Stimulated activated CD4-positive, alpha-beta T cell treated with anti-CD3 and anti-CD28 coated beads, Interleukin-15, amount 100 ng/mL, for 24 hours (primary cell): ENCODE measurements around the gene SGCA.
A peak's percentile ranks its signal among the peaks of the same experiment; 100 is the strongest.

Experiments used
- DNase-seq: peaks from one replicate; pipeline ENCODE4 v3.0.0-alpha.2; 2020

SGCA gene

DNA sequence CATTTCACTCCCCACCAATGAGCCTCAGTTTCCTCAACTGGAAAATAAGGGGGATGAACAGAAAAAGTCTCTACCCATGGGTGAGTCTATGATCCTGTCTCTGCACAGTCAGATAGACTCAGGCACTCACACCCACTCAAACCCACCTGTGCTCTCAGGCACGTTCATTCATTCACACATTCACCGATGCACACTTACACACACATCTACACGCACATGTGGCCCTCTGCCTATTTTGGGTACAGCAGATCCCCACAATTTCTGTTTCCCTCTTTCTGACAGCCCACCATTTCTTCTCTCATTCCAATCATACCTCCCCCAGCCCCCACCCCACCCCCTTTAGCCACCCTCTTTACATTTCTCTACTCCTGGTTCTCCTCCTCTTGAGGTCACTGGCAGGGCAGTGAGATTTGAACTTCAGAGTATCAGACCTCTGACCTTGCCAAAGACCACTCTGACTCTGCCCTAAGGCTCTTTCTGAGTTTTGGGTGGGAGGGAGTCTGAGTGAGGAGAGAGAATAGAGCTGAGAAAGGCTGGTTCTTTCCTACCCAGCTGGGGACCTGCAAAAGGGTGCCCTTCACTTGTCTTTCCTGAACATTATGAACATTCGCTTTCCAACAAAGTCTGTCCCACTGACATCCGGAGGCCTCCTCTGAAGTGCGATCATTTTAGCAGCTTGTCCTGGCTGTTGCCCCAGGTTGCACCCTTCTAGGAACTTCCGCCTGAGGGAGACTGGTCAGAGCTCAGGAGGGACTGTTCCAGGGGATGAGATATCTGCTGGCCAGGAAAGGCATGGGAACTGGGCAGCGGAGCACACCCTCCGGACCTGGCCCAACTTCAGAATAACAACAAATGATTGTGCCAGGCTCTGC lies 45.7 kb downstream of the SGCA start:
- no peak for DNase-seq

DNA sequence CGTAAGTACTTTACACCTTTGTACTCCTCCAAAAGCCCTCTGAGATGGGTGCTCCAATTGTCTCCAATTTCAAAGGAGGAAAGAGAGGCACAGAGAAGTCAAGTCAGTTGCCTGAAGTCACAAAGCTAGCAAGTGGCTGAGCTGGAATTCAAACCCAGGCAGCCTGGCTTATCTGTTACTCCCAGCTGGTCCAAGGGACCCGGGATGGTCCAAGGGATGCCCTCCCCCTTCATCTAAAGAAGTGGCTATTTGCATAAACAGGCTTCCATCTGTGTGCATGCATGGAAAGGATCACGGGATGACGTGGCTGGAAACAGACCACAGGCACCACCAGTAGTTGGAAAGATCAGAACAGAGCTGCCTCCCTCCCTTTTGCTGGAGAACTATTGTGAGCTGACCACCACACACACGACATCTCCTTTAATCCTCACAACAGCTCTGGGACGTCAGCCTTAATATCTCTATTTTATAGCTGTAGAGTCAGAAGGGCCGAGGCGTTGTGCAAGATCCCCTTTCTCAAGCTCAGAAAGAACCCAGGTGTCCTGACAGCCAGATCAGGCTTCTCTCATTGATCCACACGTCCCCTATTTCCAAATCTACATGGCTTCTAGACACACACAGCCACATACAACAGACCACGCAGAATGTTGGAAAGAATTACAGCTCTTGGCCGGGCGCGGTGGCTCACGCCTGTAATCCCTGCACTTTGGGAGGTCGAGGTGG lies 46.5 kb downstream of the SGCA start:
- no peak for DNase-seq

- peak; percentile 55 for DNase-seq
Observed at GRCh38 chr17:50213026-50214022, 47.5 kb downstream of the SGCA start.

DNA sequence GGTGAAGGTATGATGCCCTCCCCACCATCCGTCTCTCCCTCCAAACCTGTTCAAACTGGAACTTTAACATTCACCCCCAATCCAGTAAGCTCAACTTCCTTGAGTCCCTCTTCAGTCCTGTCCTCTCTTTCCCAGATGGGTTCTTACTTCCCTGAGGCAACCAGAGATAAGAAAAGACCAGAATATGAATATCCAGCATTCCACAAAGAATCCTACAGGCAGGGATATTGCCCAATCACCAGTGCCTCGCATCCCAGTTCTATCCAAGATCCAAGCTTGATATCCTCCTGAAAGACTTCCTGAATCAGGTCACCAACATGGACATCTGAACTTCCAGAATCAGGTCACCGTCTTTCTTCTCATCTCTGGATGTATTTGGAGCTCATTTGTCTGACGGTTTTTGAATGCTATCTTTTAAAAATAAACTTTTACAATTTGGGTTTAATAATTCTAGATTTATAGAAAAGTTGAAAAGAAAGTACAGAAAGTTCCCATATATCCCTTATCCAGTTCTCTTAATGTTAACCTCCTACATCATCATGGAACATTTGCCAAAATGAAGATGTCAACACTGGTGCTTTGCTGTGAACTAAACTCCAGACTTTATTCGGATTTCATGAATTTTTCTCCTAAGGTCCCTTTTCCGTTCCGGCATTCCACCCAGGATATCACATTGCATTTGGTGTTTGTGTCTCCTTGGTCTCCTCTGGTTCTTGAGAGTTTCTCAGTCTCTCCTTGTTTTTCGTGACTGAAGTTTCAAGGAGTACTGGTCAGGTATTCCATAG lies 49.4 kb downstream of the SGCA start:
- no peak for DNase-seq

- no peak for DNase-seq
Observed at GRCh38 chr17:50217591-50217990, 51.8 kb downstream of the SGCA start.

- no peak for DNase-seq
Observed at GRCh38 chr17:50218071-50218759, 52.4 kb downstream of the SGCA start.

GRCh38 chr17:50218771-50219315 lies 53.0 kb downstream of the SGCA start:
- DNase-seq: no peak

DNA sequence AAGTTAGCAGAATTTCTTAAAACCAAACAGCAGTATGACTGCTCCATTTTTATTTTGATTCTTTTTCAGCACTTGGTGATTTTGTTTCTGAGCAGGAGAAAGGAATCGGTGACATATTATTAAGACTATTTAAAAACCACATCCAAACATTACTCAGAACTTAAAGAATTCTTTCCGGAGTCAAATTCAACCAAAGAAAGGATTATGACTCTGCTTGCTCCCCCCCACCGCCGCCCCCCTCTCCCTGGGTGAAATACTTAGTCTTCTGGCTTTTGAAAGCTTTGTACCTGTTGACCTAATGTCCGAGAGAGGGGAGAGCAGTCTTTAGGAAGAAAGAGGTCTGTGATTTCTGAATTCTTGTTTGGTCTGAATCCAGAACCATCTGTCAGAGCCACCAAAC lies 53.5 kb downstream of the SGCA start:
- DNase-seq: no peak

GRCh38 chr17:50219939-50220465 lies 54.2 kb downstream of the SGCA start:
- DNase-seq: no peak

DNA sequence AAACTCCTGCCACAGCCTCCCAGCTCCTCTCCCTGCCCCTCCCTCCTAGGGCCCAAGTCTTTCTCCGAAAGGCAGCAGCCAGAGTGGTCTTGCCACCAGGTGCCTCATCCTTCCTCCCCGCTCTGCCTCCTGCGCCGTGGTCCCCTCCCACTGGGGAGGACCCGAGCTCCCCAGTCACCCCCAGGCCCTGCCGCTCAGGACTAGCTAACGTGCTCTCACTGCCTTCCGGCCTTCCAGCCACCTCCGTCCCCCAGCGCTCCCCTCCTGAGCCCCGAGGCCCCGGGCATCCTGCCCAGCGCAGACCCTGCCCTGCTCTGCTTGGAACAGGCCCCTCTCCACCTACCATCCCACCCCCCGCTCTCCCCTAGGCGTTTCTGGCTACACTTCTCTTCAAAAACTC lies 55.0 kb downstream of the SGCA start:
- no peak for DNase-seq

GRCh38 chr17:50221266-50221863 lies 55.6 kb downstream of the SGCA start:
- DNase-seq: no peak

DNA sequence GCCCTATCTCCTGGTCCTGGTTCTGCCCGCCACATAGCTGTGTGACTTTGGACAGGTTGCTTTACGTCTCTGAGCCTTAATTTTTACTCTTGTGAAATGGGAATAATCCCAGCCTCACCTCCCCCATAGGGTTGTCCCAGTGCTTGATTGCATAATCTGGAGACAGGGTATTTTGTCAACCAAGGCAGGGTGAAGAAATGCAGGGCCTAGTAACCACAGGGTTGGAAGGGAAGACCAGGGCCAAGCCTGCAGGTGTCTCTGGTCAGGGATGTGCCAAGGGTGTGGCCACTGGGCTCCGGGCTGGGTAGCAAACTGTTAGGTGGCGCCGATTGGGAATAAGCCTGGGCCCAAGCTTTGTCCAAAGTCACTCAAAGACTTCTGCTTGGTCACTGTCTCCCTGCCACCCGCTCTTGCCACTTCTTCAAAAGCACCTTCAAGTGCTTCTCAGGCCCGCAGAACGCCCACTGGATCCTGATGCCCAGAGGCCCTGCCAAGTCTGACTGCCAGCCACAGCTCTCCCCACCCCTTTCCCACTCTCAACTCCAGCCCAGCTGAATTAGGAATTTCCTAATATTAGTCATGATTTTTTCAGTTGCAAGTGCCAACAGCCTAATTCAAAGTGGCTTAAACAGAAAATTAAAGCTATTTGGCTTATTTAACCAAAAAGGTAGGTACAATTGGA lies 56.2 kb downstream of the SGCA start:
- DNase-seq: no peak

DNA sequence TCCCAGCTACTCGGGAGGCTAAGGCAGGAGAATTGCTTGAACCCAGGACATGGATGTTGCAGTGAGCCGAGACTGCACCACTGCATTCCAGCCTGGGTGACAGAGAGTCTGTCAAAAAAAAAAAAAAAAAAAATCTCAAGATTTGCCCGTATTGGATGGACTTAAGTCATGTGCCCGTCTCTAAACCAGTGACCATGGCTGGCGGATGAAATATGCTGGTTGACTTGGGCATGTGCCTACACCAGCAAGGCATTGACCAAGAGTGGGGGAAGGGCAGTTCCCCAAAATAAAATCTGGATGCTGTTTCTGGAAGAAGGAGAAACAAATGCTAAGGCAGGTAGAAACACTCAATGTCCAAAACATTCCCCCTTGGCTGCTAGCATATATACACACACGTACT lies 57.1 kb downstream of the SGCA start:
- DNase-seq: no peak
